GM12892 (cell line): ENCODE measurements around the gene MACROD2.

ENCODE experiments used
- POLR2A ChIP-seq: IDR thresholded peaks from 2 replicates; pipeline ENCODE4 v1.6.1; 2011; ENCODE audit warnings: low read depth, low read length, control low read depth
- POLR2AphosphoS5 ChIP-seq: IDR thresholded peaks from 2 replicates; pipeline ENCODE4 v1.6.1; 2011; ENCODE audit warnings: low read depth, low read length, control low read depth

DNA sequence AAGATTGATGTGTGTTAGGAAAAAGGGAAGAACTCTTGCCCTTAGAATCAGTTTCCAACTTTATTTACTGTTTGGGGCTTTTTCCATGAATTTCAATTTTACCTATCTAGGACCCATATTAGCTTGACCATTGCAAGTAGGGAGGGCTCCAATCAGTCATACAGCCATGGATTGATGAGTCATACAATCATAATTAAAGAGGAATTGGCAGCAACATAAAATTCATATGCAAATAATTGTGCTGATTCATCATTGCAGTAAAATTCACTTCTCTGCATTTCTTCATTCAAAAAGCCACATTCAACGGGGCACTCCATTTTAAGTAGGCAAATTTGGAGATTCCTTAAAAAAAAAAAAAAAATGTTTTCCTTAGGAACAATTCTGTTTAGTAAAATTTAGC is 1561.6 kb downstream of the MACROD2 start:
- TF ChIP-seq POLR2AphosphoS5 (no peak), POLR2A (no peak)
